A549 (cell line): ENCODE measurements around the gene WDR35.

ENCODE experiments used
- CBX2 ChIP-seq: fragments of 200-600 bp; sonication (generic); IDR thresholded peaks from 2 replicates; pipeline ENCODE4 v1.6.1; 2016; ENCODE audit warnings: low read depth, mild to moderate bottlenecking, borderline replicate concordance
- CTCF ChIP-seq: fragments of >200 bp; sonication (Bioruptor Twin); formaldehyde crosslinking; IDR thresholded peaks from 3 replicates; pipeline ENCODE4 v1.5.1; 2016
- EP300 ChIP-seq, 2 experiments: fragments of >200 bp; sonication (Bioruptor Twin); formaldehyde crosslinking; IDR thresholded peaks; 2 replicates in 1 of 2; 3 replicates in 1 of 2; pipeline ENCODE4 v1.6.1; 2016 to 2017
- ESRRA ChIP-seq: fragments of 150-350 bp; IDR thresholded peaks from 2 replicates; pipeline ENCODE4 v1.6.1; 2014; ENCODE audit warnings: mild to moderate bottlenecking, low read length, borderline replicate concordance
- JUNB ChIP-seq: fragments of >200 bp; sonication (Bioruptor Twin); formaldehyde crosslinking; IDR thresholded peaks from 2 replicates; pipeline ENCODE4 v1.6.1; 2016
- NR3C1 ChIP-seq: fragments of >200 bp; sonication (Bioruptor Twin); formaldehyde crosslinking; IDR thresholded peaks from 3 replicates; pipeline ENCODE4 v1.6.1; 2017
- POLR2A ChIP-seq: IDR thresholded peaks from 2 replicates; pipeline ENCODE4 v1.6.1; 2012; ENCODE audit warnings: mild to moderate bottlenecking, low read length
- RAD21 ChIP-seq, 2 experiments: fragments of >200 bp in 1 of 2; sonication (Bioruptor Twin) in 1 of 2; formaldehyde crosslinking in 1 of 2; IDR thresholded peaks in 1 of 2; conservative IDR thresholded peaks in 1 of 2; 2 replicates in 1 of 2; 3 replicates in 1 of 2; pipeline ENCODE4 v1.6.1; 2012 to 2018; ENCODE audit warnings: inconsistent platforms in 1 of 2
- RCOR1 ChIP-seq: fragments of 150-350 bp; IDR thresholded peaks from 2 replicates; pipeline ENCODE4 v1.6.1; 2014; ENCODE audit warnings: antibody characterized with exemption, low read length, low read depth
- RFX5 ChIP-seq: fragments of 450-650 bp; IDR thresholded peaks from 2 replicates; pipeline ENCODE4 v1.7.1; 2014; ENCODE audit warnings: antibody characterized with exemption, mild to moderate bottlenecking, moderate library complexity

- TF ChIP-seq POLR2A (no peak), CTCF (no peak), ESRRA (no peak), RAD21 (conservative IDR thresholded peaks at IDR 0.05 in 1 of 2, IDR thresholded peaks at IDR 0.05 in 1 of 2) (no peak), EP300 (IDR thresholded peaks at IDR 0.05) (no peak), RFX5 (no peak), NR3C1 (no peak), JUNB (no peak), CBX2 (no peak), RCOR1 (no peak)
Observed at GRCh38 chr2:19990416-19990728, 467 bp upstream of the WDR35 start.
